Suprapubic skin (tissue), 4 donors: Measurements from ENCODE around the gene UBE2L5. TPM values are rescaled to one million over a fixed set of nuclear protein-coding genes. Genes with fewer than 3 reads are reported as not detected.

Experiments
- DNase-seq, 2 donors: peaks; one replicate each; pipeline ENCODE4 v3.0.0-alpha.2; 2019; ENCODE audit warnings: low spot score in 2 of 2
- H3K27ac ChIP-seq: fragments of 200-600 bp; sonication (generic); one replicate; pipeline ENCODE4 v1.5.1; 2019
- H3K27me3 ChIP-seq: fragments of 200-600 bp; sonication (generic); one replicate; pipeline ENCODE4 v1.5.1; 2019
- H3K36me3 ChIP-seq: fragments of 200-600 bp; sonication (generic); one replicate; pipeline ENCODE4 v1.5.1; 2019
- H3K4me1 ChIP-seq: fragments of 200-600 bp; sonication (generic); one replicate; pipeline ENCODE4 v1.5.1; 2019
- H3K4me3 ChIP-seq: fragments of 200-600 bp; sonication (generic); one replicate; pipeline ENCODE4 v1.5.1; 2019; ENCODE audit warnings: mild to moderate bottlenecking
- H3K9me3 ChIP-seq: fragments of 200-600 bp; sonication (generic); one replicate; pipeline ENCODE4 v1.5.1; 2019
- CTCF ChIP-seq, 2 donors: fragments of 200-600 bp in 1 of 2; fragments of 450-650 bp in 1 of 2; sonication (generic) in 1 of 2; IDR thresholded peaks; one replicate each; pipeline ENCODE4 v1.5.1; 2016 to 2019; ENCODE audit warnings: antibody characterized with exemption in 2 of 2, mild to moderate bottlenecking in 1 of 2, moderate library complexity in 1 of 2
- EP300 ChIP-seq: sonication (generic); formaldehyde crosslinking; IDR thresholded peaks from one replicate; pipeline ENCODE4 v1.6.1; 2017; ENCODE audit warnings: antibody characterized with exemption
- POLR2A ChIP-seq, 2 donors: fragments of 450-650 bp; IDR thresholded peaks; one replicate each; pipeline ENCODE4 v1.6.1; 2017; ENCODE audit warnings: antibody characterized with exemption in 2 of 2, mild to moderate bottlenecking in 2 of 2, moderate library complexity in 2 of 2
- POLR2AphosphoS5 ChIP-seq, 3 donors: sonication (generic); formaldehyde crosslinking; IDR thresholded peaks; one replicate each; pipeline ENCODE4 v1.6.1; 2017; ENCODE audit warnings: antibody characterized with exemption in 3 of 3
- WGBS: methylation state at CpG from one replicate; pipeline ENCODE4 v1.1.5; 2018; 5-methylcytosine and 5-hydroxymethylcytosine counted together
- total RNA-seq, 4 donors: library from RNA; depleted of rRNA; stranded (reverse); fragments of >200 nt; gene quantifications; one replicate each; pipeline ENCODE4 v1.1.0, GENCODE V29; 2016

UBE2L5 gene
- total RNA-seq, 4 donors from 2014 or later, result 0.34 to 0.80 TPM; not detected in 2

GRCh38 chr13:30464496-30465342 is 42.4 kb downstream of the UBE2L5 start:
- WGBS, result 2% methylated on average over 9 of the region's 136 CpGs
- TF ChIP-seq CTCF (IDR thresholded peaks at IDR 0.05), result peak in 1 of 2 donors; percentile 7
- TF ChIP-seq POLR2A (IDR thresholded peaks at IDR 0.05), result no peak
- TF ChIP-seq EP300, result no peak
- TF ChIP-seq POLR2AphosphoS5 (IDR thresholded peaks at IDR 0.05), result no peak
- peaks cover 35% of the 10 kb centered on the region for H3K4me1 ChIP-seq
- H3K27me3 ChIP-seq, result no peaks in the 10 kb centered on the region
- peak overlapping the region; percentile 80 for H3K4me3 ChIP-seq
- peaks cover 18% of the 10 kb centered on the region for H3K36me3 ChIP-seq
- no peaks in the 10 kb centered on the region for H3K9me3 ChIP-seq
- peak; percentile 85 to 89 for DNase-seq
- peak overlapping the region; percentile 100 for H3K27ac ChIP-seq

DNA sequence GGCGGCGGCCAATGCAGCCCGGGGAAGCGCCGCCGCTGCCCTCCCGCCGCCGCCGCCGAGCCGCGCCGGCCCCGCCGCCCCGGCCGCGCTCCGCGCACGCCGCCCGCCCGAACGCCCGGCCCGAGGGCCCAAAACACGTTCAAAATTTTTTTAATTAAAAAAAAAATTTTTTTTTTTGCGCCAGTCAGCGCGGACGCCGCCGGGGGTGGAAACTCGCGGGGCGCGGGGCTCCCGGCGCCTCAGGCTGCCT is 43.0 kb downstream of the UBE2L5 start:
- H3K4me1 ChIP-seq, result peaks cover 35% of the 10 kb centered on the region
- peak overlapping the region; percentile 100 for H3K27ac ChIP-seq
- 1% methylated on average over 15 of the region's 41 CpGs for WGBS
- peaks cover 18% of the 10 kb centered on the region for H3K36me3 ChIP-seq
- H3K27me3 ChIP-seq, result no peaks in the 10 kb centered on the region
- H3K9me3 ChIP-seq, result no peaks in the 10 kb centered on the region
- no peak for DNase-seq
- no peak for TF ChIP-seq EP300
- peak overlapping the region; percentile 80 for H3K4me3 ChIP-seq

- Histone ChIP-seq H3K9me3 (no peaks in the 10 kb centered on the region), H3K4me1 (peaks cover 35% of the 10 kb centered on the region), H3K36me3 (peaks cover 18% of the 10 kb centered on the region), H3K27me3 (no peaks in the 10 kb centered on the region), H3K27ac (peak within 1 kb of the TSS; percentile 100), H3K4me3 (peak within 1 kb of the TSS; percentile 80)
- 0% methylated on average over 30 of the region's 57 CpGs for WGBS
- TF ChIP-seq CTCF (IDR thresholded peaks at IDR 0.05) (no peak), POLR2AphosphoS5 (IDR thresholded peaks at IDR 0.05) (peak; percentile 78 to 90 (median 87)), EP300 (no peak), POLR2A (IDR thresholded peaks at IDR 0.05) (peak; percentile 88 to 97)
- DNase-seq, result peak; percentile 99
These were observed 43.5 kb downstream of the UBE2L5 start, which contains the start of gene HMGB1 for GRCh38 chr13:30465593-30466357. Gene HMGB1, minus strand, starts transcription at chr13:30465936. Its CDS starts 2,256 bp downstream, at chr13:30463680.

GRCh38 chr13:30466358-30466714 is 44.0 kb downstream of the UBE2L5 start:
- peaks cover 17% of the 10 kb centered on the region for H3K36me3 ChIP-seq
- H3K27ac ChIP-seq, result no peak overlapping the region
- H3K4me1 ChIP-seq, result peaks cover 35% of the 10 kb centered on the region
- 2% methylated on average over 10 of the region's 11 CpGs for WGBS
- H3K27me3 ChIP-seq, result no peaks in the 10 kb centered on the region
- no peak for DNase-seq
- no peaks in the 10 kb centered on the region for H3K9me3 ChIP-seq
- H3K4me3 ChIP-seq, result peak overlapping the region; percentile 80
- TF ChIP-seq POLR2A (IDR thresholded peaks at IDR 0.05) (no peak), CTCF (IDR thresholded peaks at IDR 0.05) (no peak), POLR2AphosphoS5 (IDR thresholded peaks at IDR 0.05) (no peak), EP300 (no peak)

GRCh38 chr13:30466841-30467252 is 44.6 kb downstream of the UBE2L5 start:
- no peak for DNase-seq
- H3K27me3 ChIP-seq, result no peaks in the 10 kb centered on the region

More at GRCh38 chr13:30466841-30467252, 44.6 kb downstream of the UBE2L5 start:
- TF ChIP-seq EP300 (no peak), CTCF (IDR thresholded peaks at IDR 0.05) (no peak), POLR2AphosphoS5 (IDR thresholded peaks at IDR 0.05) (no peak), POLR2A (IDR thresholded peaks at IDR 0.05) (no peak)
- H3K4me3 ChIP-seq, result no peak overlapping the region
- no peaks in the 10 kb centered on the region for H3K9me3 ChIP-seq
- H3K4me1 ChIP-seq, result peaks cover 29% of the 10 kb centered on the region
- 56% methylated on average over 4 of the region's 4 CpGs for WGBS
- H3K36me3 ChIP-seq, result peaks cover 12% of the 10 kb centered on the region
- H3K27ac ChIP-seq, result no peak overlapping the region
